MM.1S (cell line): ENCODE measurements around the gene STAB1.
A peak's percentile ranks its signal among the peaks of the same experiment; 100 is the strongest.

Experiments
- DNase-seq: peaks from one replicate; pipeline ENCODE4 v3.0.0-alpha.2; 2015
- H2AFZ ChIP-seq: fragments of 300-600 bp; sonication (generic); 2 replicates; pipeline ENCODE4 v1.6.0; 2016; ENCODE audit warnings: antibody characterized with exemption, low read length
- H3F3A ChIP-seq: fragments of 300-600 bp; sonication (generic); 2 replicates; pipeline ENCODE4 v1.6.1; 2016; ENCODE audit warnings: mild to moderate bottlenecking, antibody characterized with exemption, low read length, moderate library complexity, mixed read lengths; ENCODE audit not compliant: insufficient read depth
- H3K27ac ChIP-seq: fragments of 300-600 bp; sonication (generic); 2 replicates; pipeline ENCODE4 v1.5.1; 2016; ENCODE audit warnings: mild to moderate bottlenecking, low read length
- H3K27me3 ChIP-seq: fragments of 300-600 bp; sonication (generic); replicated peaks from 2 replicates; pipeline ENCODE4 v1.6.0; 2016; ENCODE audit warnings: low read length; ENCODE audit not compliant: insufficient read depth
- H3K36me3 ChIP-seq: fragments of 300-600 bp; sonication (generic); replicated peaks from 2 replicates; pipeline ENCODE4 v1.6.1; 2016; ENCODE audit warnings: mild to moderate bottlenecking, low read length, mixed read lengths; ENCODE audit not compliant: insufficient read depth
- H3K4me1 ChIP-seq: fragments of 300-600 bp; sonication (generic); 2 replicates; pipeline ENCODE4 v1.6.1; 2016; ENCODE audit warnings: low read length, mixed read lengths
- H3K4me2 ChIP-seq: fragments of 300-600 bp; sonication (generic); 2 replicates; pipeline ENCODE4 v1.6.0; 2016; ENCODE audit warnings: low read depth, low read length
- H3K4me3 ChIP-seq: fragments of 300-600 bp; sonication (generic); 2 replicates; pipeline ENCODE4 v1.5.1; 2016; ENCODE audit warnings: low read length, mixed read lengths
- H3K79me2 ChIP-seq: fragments of 300-600 bp; sonication (generic); 2 replicates; pipeline ENCODE4 v1.6.1; 2016; ENCODE audit warnings: mixed run types, low read length, mixed read lengths
- H3K9ac ChIP-seq: fragments of 300-600 bp; sonication (generic); 2 replicates; pipeline ENCODE4 v1.6.1; 2016; ENCODE audit warnings: low read length, mixed read lengths
- H3K9me2 ChIP-seq: fragments of 300-600 bp; sonication (generic); replicated peaks from 2 replicates; pipeline ENCODE4 v1.6.1; 2016; ENCODE audit warnings: mild to moderate bottlenecking, low read length, mixed read lengths; ENCODE audit not compliant: insufficient read depth
- H3K9me3 ChIP-seq: fragments of 300-600 bp; sonication (generic); replicated peaks from 2 replicates; pipeline ENCODE4 v1.6.1; 2016; ENCODE audit warnings: mild to moderate bottlenecking, low read length, mixed read lengths; ENCODE audit not compliant: insufficient read depth
- H4K20me1 ChIP-seq: fragments of 300-600 bp; sonication (generic); 2 replicates; pipeline ENCODE4 v1.6.1; 2016; ENCODE audit warnings: mild to moderate bottlenecking, low read length, moderate library complexity, mixed read lengths; ENCODE audit not compliant: insufficient read depth
- EZH2 ChIP-seq: fragments of 300-600 bp; sonication (generic); optimal IDR thresholded peaks from 2 replicates; pipeline ENCODE3; 2017; ENCODE audit warnings: low read depth, mild to moderate bottlenecking, antibody characterized with exemption, low read length, mixed read lengths
- EZH2phosphoT487 ChIP-seq: fragments of 300-600 bp; sonication (generic); IDR thresholded peaks from 2 replicates; pipeline ENCODE4 v1.6.1; 2018; ENCODE audit warnings: antibody characterized with exemption, low read length
- TF ChIP-seq, protein P1 (sequence below): fragments of 300-600 bp; sonication (generic); IDR thresholded peaks from 2 replicates; pipeline ENCODE4 v1.5.1; 2016; ENCODE audit warnings: antibody characterized with exemption, low read length, mixed read lengths

STAB1 gene

DNA sequence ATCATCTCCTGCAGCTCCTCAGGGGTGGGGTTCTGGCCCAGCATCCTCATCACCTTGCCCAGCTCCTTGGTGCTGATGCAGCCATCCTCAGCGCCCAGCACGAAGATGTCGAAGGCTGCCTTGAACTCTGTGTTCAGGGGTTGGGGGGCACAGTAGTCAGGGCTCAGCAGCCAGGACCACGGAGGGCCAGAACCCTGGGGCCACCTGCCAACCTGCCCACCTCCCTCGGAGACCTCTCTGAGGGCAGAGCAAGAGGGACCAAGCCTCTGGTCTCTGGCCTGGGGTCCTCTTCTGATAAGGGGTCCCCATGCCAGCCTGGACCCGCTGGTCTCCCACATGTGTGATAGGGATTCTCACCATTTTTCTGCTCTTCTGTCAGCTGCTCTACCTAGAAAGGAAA lies 43.0 kb upstream of the STAB1 start:
- Histone ChIP-seq H2AFZ (no peak overlapping the region), H3K4me2 (no peak overlapping the region), H3K9ac (no peak overlapping the region), H3K4me1 (peaks cover 13% of the 10 kb centered on the region), H3K27ac (no peak overlapping the region), H3K9me3 (no peaks in the 10 kb centered on the region), H3K9me2 (no peaks in the 10 kb centered on the region), H3K79me2 (peaks cover 20% of the 10 kb centered on the region), H3K36me3 (no peaks in the 10 kb centered on the region), H4K20me1 (no peaks in the 10 kb centered on the region), H3K4me3 (no peak overlapping the region), H3K27me3 (no peaks in the 10 kb centered on the region), H3F3A (peaks cover 5% of the 10 kb centered on the region)
- TF ChIP-seq EZH2phosphoT487 (no peak), EZH2 (no peak)
- TF ChIP-seq, protein P1, sequence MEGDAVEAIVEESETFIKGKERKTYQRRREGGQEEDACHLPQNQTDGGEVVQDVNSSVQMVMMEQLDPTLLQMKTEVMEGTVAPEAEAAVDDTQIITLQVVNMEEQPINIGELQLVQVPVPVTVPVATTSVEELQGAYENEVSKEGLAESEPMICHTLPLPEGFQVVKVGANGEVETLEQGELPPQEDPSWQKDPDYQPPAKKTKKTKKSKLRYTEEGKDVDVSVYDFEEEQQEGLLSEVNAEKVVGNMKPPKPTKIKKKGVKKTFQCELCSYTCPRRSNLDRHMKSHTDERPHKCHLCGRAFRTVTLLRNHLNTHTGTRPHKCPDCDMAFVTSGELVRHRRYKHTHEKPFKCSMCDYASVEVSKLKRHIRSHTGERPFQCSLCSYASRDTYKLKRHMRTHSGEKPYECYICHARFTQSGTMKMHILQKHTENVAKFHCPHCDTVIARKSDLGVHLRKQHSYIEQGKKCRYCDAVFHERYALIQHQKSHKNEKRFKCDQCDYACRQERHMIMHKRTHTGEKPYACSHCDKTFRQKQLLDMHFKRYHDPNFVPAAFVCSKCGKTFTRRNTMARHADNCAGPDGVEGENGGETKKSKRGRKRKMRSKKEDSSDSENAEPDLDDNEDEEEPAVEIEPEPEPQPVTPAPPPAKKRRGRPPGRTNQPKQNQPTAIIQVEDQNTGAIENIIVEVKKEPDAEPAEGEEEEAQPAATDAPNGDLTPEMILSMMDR: no peak
- no peak for DNase-seq

DNA sequence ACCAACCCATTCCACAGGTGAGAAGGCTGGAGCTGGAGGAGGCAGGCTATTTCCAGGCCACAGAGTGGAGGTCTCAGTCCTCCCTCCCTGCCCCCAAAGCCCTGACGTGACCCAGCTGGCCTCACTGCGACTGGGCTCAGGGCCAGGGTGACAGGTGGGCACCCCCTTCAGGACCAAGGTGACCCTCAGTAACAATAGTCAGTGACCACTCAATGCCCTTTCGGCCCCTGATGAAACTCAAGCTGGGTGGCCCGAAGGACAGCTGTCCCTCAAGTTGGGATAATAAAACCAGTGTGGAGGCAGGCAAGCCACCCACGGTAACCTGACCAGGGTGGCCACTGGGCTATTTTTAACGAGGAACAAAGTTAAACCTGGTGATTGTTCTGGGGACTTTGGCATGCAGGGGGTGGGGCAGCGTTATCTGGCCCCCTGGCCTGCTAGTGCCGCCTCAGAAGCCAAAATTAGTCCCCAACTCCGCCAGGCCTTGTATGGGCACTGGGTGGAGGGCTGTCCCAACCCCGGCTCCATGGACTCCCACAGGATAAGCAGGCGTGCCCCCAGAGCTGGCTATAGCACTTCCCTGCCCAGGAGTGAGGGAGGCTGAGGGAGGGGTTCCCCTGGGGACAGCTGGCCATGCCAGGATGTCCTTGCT lies 42.4 kb upstream of the STAB1 start:
- peaks cover 13% of the 10 kb centered on the region for H3K4me1 ChIP-seq

DNA sequence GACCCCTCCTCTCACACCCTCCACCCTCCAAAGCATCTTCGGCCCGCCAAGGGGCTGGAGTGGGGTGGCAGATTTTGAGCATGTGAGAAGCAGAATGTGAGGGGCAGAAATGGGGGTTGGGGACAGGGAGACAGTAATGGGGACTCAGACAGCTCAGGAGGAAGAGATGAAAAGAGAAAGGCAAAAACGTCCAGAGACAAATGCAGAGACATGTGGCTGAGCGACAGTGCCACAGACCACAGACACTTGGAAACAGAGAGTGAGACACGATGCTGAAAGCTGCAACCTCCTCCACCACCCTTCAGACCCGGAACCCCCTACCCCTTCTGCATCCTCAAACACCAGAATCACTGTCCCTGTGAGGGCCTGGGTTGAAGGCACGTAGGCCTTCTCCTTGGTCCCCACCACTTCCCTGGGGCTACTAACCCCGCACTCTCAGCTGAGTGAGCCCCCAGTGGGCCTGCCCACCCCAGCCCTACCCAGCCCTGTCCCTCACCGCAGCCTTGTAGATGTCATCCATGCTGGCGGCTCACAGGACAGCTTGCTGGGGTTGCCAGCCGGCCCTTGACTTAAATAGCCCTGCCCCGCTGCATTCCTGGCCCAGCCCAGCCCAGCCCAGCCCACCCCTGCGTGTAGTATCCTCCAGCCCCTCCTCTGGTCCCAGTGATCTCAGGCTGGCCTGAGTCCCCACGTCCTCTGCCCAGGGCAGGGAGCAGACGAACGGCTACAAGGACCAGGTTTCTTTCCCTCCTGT lies 41.5 kb upstream of the STAB1 start, which contains the start of gene TNNC1:
TNNC1 (minus strand) TSS at position 546 of the 754 bp plus-strand sequence; CDS start at position 520, 26 bp downstream.
- DNase-seq: no peak
- Histone ChIP-seq H3K79me2 (peaks cover 21% of the 10 kb centered on the region), H3F3A (peaks cover 5% of the 10 kb centered on the region), H3K9ac (peak within 1 kb of the TSS; percentile 84), H4K20me1 (no peaks in the 10 kb centered on the region), H3K36me3 (no peaks in the 10 kb centered on the region), H3K9me2 (no peaks in the 10 kb centered on the region), H3K27ac (no peak within 1 kb of the TSS), H3K4me3 (peak within 1 kb of the TSS; percentile 98), H3K9me3 (no peaks in the 10 kb centered on the region), H3K4me2 (peak within 1 kb of the TSS; percentile 98), H3K4me1 (peaks cover 13% of the 10 kb centered on the region), H2AFZ (peak within 1 kb of the TSS; percentile 100), H3K27me3 (no peaks in the 10 kb centered on the region)
- TF ChIP-seq, protein P1: no peak
- TF ChIP-seq EZH2 (no peak), EZH2phosphoT487 (no peak)

More for the DNA sequence above, 42.4 kb upstream of the STAB1 start:
- Histone ChIP-seq H3K79me2 (peaks cover 21% of the 10 kb centered on the region), H3F3A (peaks cover 5% of the 10 kb centered on the region), H3K4me3 (no peak overlapping the region), H3K9me2 (no peaks in the 10 kb centered on the region), H3K36me3 (no peaks in the 10 kb centered on the region), H4K20me1 (no peaks in the 10 kb centered on the region), H3K4me2 (no peak overlapping the region), H2AFZ (no peak overlapping the region), H3K27me3 (no peaks in the 10 kb centered on the region), H3K27ac (no peak overlapping the region), H3K9ac (no peak overlapping the region), H3K9me3 (no peaks in the 10 kb centered on the region)
- TF ChIP-seq EZH2 (no peak), EZH2phosphoT487 (no peak)
- DNase-seq: no peak
